HG03457 (cell line): Measurements from ENCODE around the gene TMEM234.

Experiments
- ATAC-seq: cut with Tn5 transposase; IDR thresholded peaks from one replicate; pipeline ENCODE4 v1.9.1; 2021; ENCODE audit warnings: moderate number of reproducible peaks; ENCODE audit not compliant: unreplicated experiment

The TMEM234 gene

GRCh38 chr1:32240140-32240951, 18.2 kb upstream of the TMEM234 start:
- no peak for ATAC-seq

- no peak for ATAC-seq
Observed at GRCh38 chr1:32239790-32240139, 17.6 kb upstream of the TMEM234 start.

GRCh38 chr1:32239337-32239736, 17.2 kb upstream of the TMEM234 start:
- ATAC-seq: no peak

GRCh38 chr1:32234792-32235191, 12.6 kb upstream of the TMEM234 start:
- ATAC-seq: no peak

GRCh38 chr1:32232558-32233304, 10.6 kb upstream of the TMEM234 start:
- no peak for ATAC-seq

GRCh38 chr1:32231843-32232432, 9.8 kb upstream of the TMEM234 start:
- no peak for ATAC-seq

- ATAC-seq: no peak
Observed at GRCh38 chr1:32228771-32229170, 6.6 kb upstream of the TMEM234 start.

- no peak for ATAC-seq
Observed at GRCh38 chr1:32224285-32224684, 2.1 kb upstream of the TMEM234 start.

GRCh38 chr1:32223683-32224082, 1.5 kb upstream of the TMEM234 start:
- no peak for ATAC-seq

- no peak for ATAC-seq
Observed at GRCh38 chr1:32221581-32221979, 573 bp downstream of the TMEM234 start.

GRCh38 chr1:32220746-32221580, 1.2 kb downstream of the TMEM234 start:
- ATAC-seq: no peak

- ATAC-seq: no peak
Observed at GRCh38 chr1:32219022-32219421, 3.1 kb downstream of the TMEM234 start.

GRCh38 chr1:32216566-32216965, 5.6 kb downstream of the TMEM234 start:
- ATAC-seq: no peak

- ATAC-seq: no peak
Observed at GRCh38 chr1:32215629-32216480, 6.3 kb downstream of the TMEM234 start.

GRCh38 chr1:32208891-32209328, 13.2 kb downstream of the TMEM234 start, which contains the start of gene DCDC2B:
Gene DCDC2B (plus strand): TSS chr1:32209089. CDS start chr1:32209094, 5 bp downstream.
- ATAC-seq: no peak

GRCh38 chr1:32208469-32208868, 13.7 kb downstream of the TMEM234 start:
- ATAC-seq: no peak

GRCh38 chr1:32205401-32206370, 16.5 kb downstream of the TMEM234 start, which contains the start of gene IQCC:
Gene IQCC (plus strand): TSS chr1:32205671. CDS start chr1:32205682, 11 bp downstream.
- no peak for ATAC-seq

GRCh38 chr1:32204943-32205361, 17.2 kb downstream of the TMEM234 start:
- ATAC-seq: no peak
